GM19023 (cell line): Measurements from ENCODE around the gene TTLL3.
"Not testable (repeated sequence)": the region's sequence is repeated elsewhere in the genome, so short reads cannot be mapped to it uniquely, and the experiment has no call there.

ENCODE experiments used
- ATAC-seq: cut with Tn5 transposase; IDR thresholded peaks from one replicate; pipeline ENCODE4 v1.9.1; 2021; ENCODE audit warnings: mild to moderate bottlenecking, moderate library complexity; ENCODE audit not compliant: unreplicated experiment

The TTLL3 gene

GRCh38 chr3:9834520-9835380, 24.7 kb downstream of the TTLL3 start:
- no peak for ATAC-seq

- no peak for ATAC-seq
These were observed 27.9 kb downstream of the TTLL3 start for GRCh38 chr3:9837701-9838582.

GRCh38 chr3:9838856-9839255, 28.8 kb downstream of the TTLL3 start:
- no peak for ATAC-seq

GRCh38 chr3:9841015-9841414, 31.0 kb downstream of the TTLL3 start:
- ATAC-seq = no peak

GRCh38 chr3:9843715-9844438, 33.8 kb downstream of the TTLL3 start, which contains the start of gene RPUSD3:
RPUSD3 (minus strand) TSS chr3:9844008; CDS start chr3:9843990, 18 bp downstream.
- ATAC-seq = peak; percentile 98

- ATAC-seq = no peak
These were observed 36.2 kb downstream of the TTLL3 start for GRCh38 chr3:9846231-9846630.

- ATAC-seq = no peak
These were observed 36.9 kb downstream of the TTLL3 start for GRCh38 chr3:9846931-9847488.

- not testable (repeated sequence) for ATAC-seq
These were observed 37.8 kb downstream of the TTLL3 start for GRCh38 chr3:9847870-9848269.

- not testable (repeated sequence) for ATAC-seq
These were observed 38.8 kb downstream of the TTLL3 start for GRCh38 chr3:9848860-9849259.

GRCh38 chr3:9851383-9851782, 41.3 kb downstream of the TTLL3 start:
- not testable (repeated sequence) for ATAC-seq

- ATAC-seq = not testable (repeated sequence)
These were observed 41.9 kb downstream of the TTLL3 start for GRCh38 chr3:9851926-9852325.

GRCh38 chr3:9852528-9852927, 42.5 kb downstream of the TTLL3 start:
- no peak for ATAC-seq

- not testable (repeated sequence) for ATAC-seq
These were observed 44.4 kb downstream of the TTLL3 start for GRCh38 chr3:9854291-9854940.

- ATAC-seq = no peak
These were observed 45.5 kb downstream of the TTLL3 start for GRCh38 chr3:9855594-9855993.

GRCh38 chr3:9859530-9860025, 49.5 kb downstream of the TTLL3 start:
- no peak for ATAC-seq

GRCh38 chr3:9861201-9861600, 51.1 kb downstream of the TTLL3 start:
- no peak for ATAC-seq

- ATAC-seq = no peak
These were observed 51.6 kb downstream of the TTLL3 start for GRCh38 chr3:9861626-9862130.

- peak; percentile 53 for ATAC-seq
These were observed 52.5 kb downstream of the TTLL3 start for GRCh38 chr3:9862391-9863057.
